ENCODE data around the gene CSH2.

GRCh38 chr17:63855185-63855584 lies 18.3 kb downstream of the CSH2 start:
- TF ChIP-seq ARHGAP35 (IDR thresholded peaks at IDR 0.05; ENCODE audit: partially characterized antibody) (no peak), EGR1 (conservative IDR thresholded peaks at IDR 0.05) (no peak), CBX8 (IDR thresholded peaks at IDR 0.05; ENCODE audit: borderline replicate concordance, extremely low read depth, low read depth, low read length, poor library complexity, severe bottlenecking) (no peak), SAFB2 (IDR thresholded peaks at IDR 0.05; ENCODE audit: borderline replicate concordance, low read depth, low read length, severe bottlenecking) (no peak), MBD2 (IDR thresholded peaks at IDR 0.05; ENCODE audit: borderline replicate concordance, low read depth) (no peak), C11orf30 (IDR thresholded peaks at IDR 0.05; ENCODE audit: low read depth) (no peak), POLR2A (conservative IDR thresholded peaks at IDR 0.05) (no peak), ZBTB7A (IDR thresholded peaks at IDR 0.05; ENCODE audit: borderline replicate concordance, control insufficient read depth, low read depth, low read length) (no peak), ZBTB1 (CRISPR knock-in tag; IDR thresholded peaks at IDR 0.05; ENCODE audit: borderline replicate concordance, low read depth) (no peak), ZNF75A (CRISPR knock-in tag; IDR thresholded peaks at IDR 0.05) (no peak)

All from K562 (cell line).